Measurements from ENCODE around the gene SLC20A1.
"Not testable (repeated sequence)": the region's sequence is repeated elsewhere in the genome, so short reads cannot be mapped to it uniquely, and the experiment has no call there.

DNA sequence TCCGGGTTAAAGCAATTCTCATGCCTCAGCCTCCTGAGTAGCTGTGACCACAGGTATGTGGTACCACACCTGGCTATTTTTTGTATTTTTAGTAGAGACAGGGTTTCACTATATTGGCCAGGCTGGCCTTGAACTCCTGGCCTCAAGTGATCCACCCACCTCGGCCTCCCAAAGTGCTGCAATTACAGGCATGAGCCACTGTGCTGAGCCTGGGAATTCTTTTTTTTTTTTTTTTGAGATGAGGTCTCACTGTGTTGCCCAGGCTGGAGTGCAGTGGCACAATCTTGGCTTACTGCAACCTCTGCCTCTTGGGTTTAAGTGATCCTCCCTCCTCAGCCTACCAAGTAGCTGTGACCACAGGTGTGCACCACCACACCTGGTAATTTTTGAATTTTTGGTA is 29.9 kb upstream of the SLC20A1 start:
- TF ChIP-seq, protein P1, sequence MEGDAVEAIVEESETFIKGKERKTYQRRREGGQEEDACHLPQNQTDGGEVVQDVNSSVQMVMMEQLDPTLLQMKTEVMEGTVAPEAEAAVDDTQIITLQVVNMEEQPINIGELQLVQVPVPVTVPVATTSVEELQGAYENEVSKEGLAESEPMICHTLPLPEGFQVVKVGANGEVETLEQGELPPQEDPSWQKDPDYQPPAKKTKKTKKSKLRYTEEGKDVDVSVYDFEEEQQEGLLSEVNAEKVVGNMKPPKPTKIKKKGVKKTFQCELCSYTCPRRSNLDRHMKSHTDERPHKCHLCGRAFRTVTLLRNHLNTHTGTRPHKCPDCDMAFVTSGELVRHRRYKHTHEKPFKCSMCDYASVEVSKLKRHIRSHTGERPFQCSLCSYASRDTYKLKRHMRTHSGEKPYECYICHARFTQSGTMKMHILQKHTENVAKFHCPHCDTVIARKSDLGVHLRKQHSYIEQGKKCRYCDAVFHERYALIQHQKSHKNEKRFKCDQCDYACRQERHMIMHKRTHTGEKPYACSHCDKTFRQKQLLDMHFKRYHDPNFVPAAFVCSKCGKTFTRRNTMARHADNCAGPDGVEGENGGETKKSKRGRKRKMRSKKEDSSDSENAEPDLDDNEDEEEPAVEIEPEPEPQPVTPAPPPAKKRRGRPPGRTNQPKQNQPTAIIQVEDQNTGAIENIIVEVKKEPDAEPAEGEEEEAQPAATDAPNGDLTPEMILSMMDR (IDR thresholded peaks at IDR 0.05) = not testable (repeated sequence)
- not testable (repeated sequence) for TF ChIP-seq POLR2A (IDR thresholded peaks at IDR 0.05)

Measured in heart left ventricle (tissue), 13 donors.